ENCODE data around the gene TFF3.

The TFF3 gene

DNA sequence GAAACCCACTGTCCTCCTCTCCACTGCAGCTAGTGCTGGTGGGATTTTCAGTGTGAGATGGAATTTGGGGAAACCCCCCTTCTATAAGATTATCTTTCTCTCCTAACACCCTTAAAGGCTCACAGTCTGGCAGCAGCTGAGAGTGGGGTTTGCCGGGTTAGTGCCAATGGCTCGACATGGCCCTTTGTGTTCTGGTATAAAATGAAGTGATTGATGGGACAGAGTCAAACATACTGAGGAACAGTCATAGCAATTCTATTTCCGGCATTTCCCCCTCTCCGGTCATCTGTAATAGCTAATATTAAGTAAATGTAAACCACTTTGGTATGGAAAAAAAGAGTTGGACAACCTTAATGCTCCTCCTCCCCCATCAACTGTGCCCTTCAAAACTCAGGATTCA, 37.6 kb downstream of the TFF3 start:
- no peak overlapping the region for H3K9ac ChIP-seq (ENCODE audit: low read length in 2 of 2)
- peaks cover 7 to 9% of the 10 kb centered on the region in 2 donors for H3K36me3 ChIP-seq (ENCODE audit: control insufficient read depth in 2 of 2, insufficient read depth in 2 of 2, low read length in 2 of 2)
- H3K27me3 ChIP-seq (ENCODE audit: control insufficient read depth in 1 of 2, insufficient read depth in 2 of 2, low read length in 2 of 2) = no peaks in the 10 kb centered on the region
- no peaks in the 10 kb centered on the region for H3K4me1 ChIP-seq (ENCODE audit: control insufficient read depth, insufficient read depth, low read length)
- no peak overlapping the region for H3K4me3 ChIP-seq (ENCODE audit: low read length in 2 of 2)
- H3K27ac ChIP-seq (ENCODE audit: low read length) = no peak overlapping the region
- no peaks in the 10 kb centered on the region for H3K9me3 ChIP-seq (ENCODE audit: control insufficient read depth in 2 of 2, low read length in 2 of 2)

- Histone ChIP-seq H3K9me3 (ENCODE audit: control insufficient read depth in 2 of 2, low read length in 2 of 2) (no peaks in the 10 kb centered on the region), H3K9ac (ENCODE audit: low read length in 2 of 2) (no peak overlapping the region), H3K4me1 (ENCODE audit: control insufficient read depth, insufficient read depth, low read length) (no peaks in the 10 kb centered on the region), H3K36me3 (ENCODE audit: control insufficient read depth in 2 of 2, insufficient read depth in 2 of 2, low read length in 2 of 2) (peaks cover 3 to 7% of the 10 kb centered on the region in 2 donors), H3K27me3 (ENCODE audit: control insufficient read depth in 1 of 2, insufficient read depth in 2 of 2, low read length in 2 of 2) (no peaks in the 10 kb centered on the region), H3K4me3 (ENCODE audit: low read length in 2 of 2) (no peak overlapping the region), H3K27ac (ENCODE audit: low read length) (no peak overlapping the region)
These were observed 38.6 kb downstream of the TFF3 start for GRCh38 chr21:42276526-42277154.

- H3K4me3 ChIP-seq (ENCODE audit: low read length in 2 of 2) = no peak overlapping the region
- H3K27me3 ChIP-seq (ENCODE audit: control insufficient read depth in 1 of 2, insufficient read depth in 2 of 2, low read length in 2 of 2) = no peaks in the 10 kb centered on the region
- no peaks in the 10 kb centered on the region for H3K4me1 ChIP-seq (ENCODE audit: control insufficient read depth, insufficient read depth, low read length)
- no peak overlapping the region for H3K27ac ChIP-seq (ENCODE audit: low read length)
- H3K9ac ChIP-seq (ENCODE audit: low read length in 2 of 2) = no peak overlapping the region
- no peaks in the 10 kb centered on the region for H3K9me3 ChIP-seq (ENCODE audit: control insufficient read depth in 2 of 2, low read length in 2 of 2)
- H3K36me3 ChIP-seq (ENCODE audit: control insufficient read depth in 2 of 2, insufficient read depth in 2 of 2, low read length in 2 of 2) = peaks cover 3 to 8% of the 10 kb centered on the region in 2 donors
These were observed 39.1 kb downstream of the TFF3 start for GRCh38 chr21:42276076-42276475.

GRCh38 chr21:42272984-42273600, 42.1 kb downstream of the TFF3 start:
- no peaks in the 10 kb centered on the region for H3K27me3 ChIP-seq (ENCODE audit: control insufficient read depth in 1 of 2, insufficient read depth in 2 of 2, low read length in 2 of 2)
- H3K4me3 ChIP-seq (ENCODE audit: low read length in 2 of 2) = no peak overlapping the region
- no peak overlapping the region for H3K9ac ChIP-seq (ENCODE audit: low read length in 2 of 2)
- no peaks in the 10 kb centered on the region for H3K9me3 ChIP-seq (ENCODE audit: control insufficient read depth in 2 of 2, low read length in 2 of 2)
- peaks cover 3 to 7% of the 10 kb centered on the region in 2 donors for H3K36me3 ChIP-seq (ENCODE audit: control insufficient read depth in 2 of 2, insufficient read depth in 2 of 2, low read length in 2 of 2)
- no peaks in the 10 kb centered on the region for H3K4me1 ChIP-seq (ENCODE audit: control insufficient read depth, insufficient read depth, low read length)
- no peak overlapping the region for H3K27ac ChIP-seq (ENCODE audit: low read length)

- no peak overlapping the region for H3K9ac ChIP-seq (ENCODE audit: low read length in 2 of 2)
- no peaks in the 10 kb centered on the region for H3K4me1 ChIP-seq (ENCODE audit: control insufficient read depth, insufficient read depth, low read length)
- H3K9me3 ChIP-seq (ENCODE audit: control insufficient read depth in 2 of 2, low read length in 2 of 2) = no peaks in the 10 kb centered on the region
- no peak overlapping the region for H3K4me3 ChIP-seq (ENCODE audit: low read length in 2 of 2)
- no peak overlapping the region for H3K27ac ChIP-seq (ENCODE audit: low read length)
- peaks cover 3 to 7% of the 10 kb centered on the region in 2 donors for H3K36me3 ChIP-seq (ENCODE audit: control insufficient read depth in 2 of 2, insufficient read depth in 2 of 2, low read length in 2 of 2)
- no peaks in the 10 kb centered on the region for H3K27me3 ChIP-seq (ENCODE audit: control insufficient read depth in 1 of 2, insufficient read depth in 2 of 2, low read length in 2 of 2)
These were observed 42.9 kb downstream of the TFF3 start for GRCh38 chr21:42272109-42272962.

- Histone ChIP-seq H3K27me3 (ENCODE audit: control insufficient read depth in 1 of 2, insufficient read depth in 2 of 2, low read length in 2 of 2) (no peaks in the 10 kb centered on the region), H3K9me3 (ENCODE audit: control insufficient read depth in 2 of 2, low read length in 2 of 2) (no peaks in the 10 kb centered on the region), H3K4me1 (ENCODE audit: control insufficient read depth, insufficient read depth, low read length) (no peaks in the 10 kb centered on the region), H3K27ac (ENCODE audit: low read length) (no peak overlapping the region), H3K36me3 (ENCODE audit: control insufficient read depth in 2 of 2, insufficient read depth in 2 of 2, low read length in 2 of 2) (peaks cover 3 to 5% of the 10 kb centered on the region in 2 donors), H3K9ac (ENCODE audit: low read length in 2 of 2) (no peak overlapping the region), H3K4me3 (ENCODE audit: low read length in 2 of 2) (no peak overlapping the region)
These were observed 44.1 kb downstream of the TFF3 start for GRCh38 chr21:42271065-42271464.

- H3K4me3 ChIP-seq (ENCODE audit: low read length in 2 of 2) = no peak overlapping the region
- H3K27ac ChIP-seq (ENCODE audit: low read length) = no peak overlapping the region
These were observed 45.8 kb downstream of the TFF3 start for GRCh38 chr21:42269386-42269785.

DNA sequence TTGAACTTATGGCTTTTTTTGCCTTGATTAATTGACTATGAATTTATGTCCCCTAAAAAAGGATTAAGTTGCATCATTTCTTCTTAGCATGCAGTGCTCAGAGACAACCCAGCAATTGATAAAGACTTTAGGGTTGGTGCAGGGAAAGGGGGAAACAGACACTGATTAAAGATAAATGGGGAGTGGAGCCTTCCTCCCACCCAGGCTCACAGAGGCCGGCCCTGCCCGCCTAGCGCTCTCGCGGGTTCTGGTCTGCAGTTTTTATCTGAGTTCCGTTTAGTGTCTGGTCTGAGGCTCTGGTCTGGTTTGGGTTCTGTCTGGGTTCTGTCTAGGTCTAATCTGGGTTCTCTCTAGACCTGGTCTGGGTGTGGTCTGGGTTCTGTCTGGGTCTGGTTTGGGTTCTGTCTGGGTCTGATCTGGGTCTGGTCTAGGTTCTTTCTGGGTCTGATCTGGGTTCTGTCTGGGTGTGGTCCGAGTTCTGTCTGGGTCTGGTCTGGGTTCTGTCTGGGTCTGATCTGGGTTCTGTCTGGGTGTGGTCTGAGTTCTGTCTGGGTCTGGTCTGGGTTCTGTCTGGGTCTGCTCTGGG, 48.1 kb downstream of the TFF3 start:
- peaks cover 19% of the 10 kb centered on the region for H3K4me1 ChIP-seq (ENCODE audit: control insufficient read depth, insufficient read depth, low read length)
- H3K27me3 ChIP-seq (ENCODE audit: control insufficient read depth in 1 of 2, insufficient read depth in 2 of 2, low read length in 2 of 2) = no peaks in the 10 kb centered on the region
- no peak overlapping the region for H3K9ac ChIP-seq (ENCODE audit: low read length in 2 of 2)
- no peaks in the 10 kb centered on the region for H3K9me3 ChIP-seq (ENCODE audit: control insufficient read depth in 2 of 2, low read length in 2 of 2)
- no peak overlapping the region for H3K27ac ChIP-seq (ENCODE audit: low read length)
- peaks cover 0 to 2% of the 10 kb centered on the region in 2 donors for H3K36me3 ChIP-seq (ENCODE audit: control insufficient read depth in 2 of 2, insufficient read depth in 2 of 2, low read length in 2 of 2)
- no peak overlapping the region for H3K4me3 ChIP-seq (ENCODE audit: low read length in 2 of 2)

More at GRCh38 chr21:42269386-42269785, 45.8 kb downstream of the TFF3 start:
- Histone ChIP-seq H3K27me3 (ENCODE audit: control insufficient read depth in 1 of 2, insufficient read depth in 2 of 2, low read length in 2 of 2) (no peaks in the 10 kb centered on the region), H3K9ac (ENCODE audit: low read length in 2 of 2) (no peak overlapping the region), H3K4me1 (ENCODE audit: control insufficient read depth, insufficient read depth, low read length) (no peaks in the 10 kb centered on the region), H3K36me3 (ENCODE audit: control insufficient read depth in 2 of 2, insufficient read depth in 2 of 2, low read length in 2 of 2) (peaks cover 0 to 5% of the 10 kb centered on the region in 2 donors), H3K9me3 (ENCODE audit: control insufficient read depth in 2 of 2, low read length in 2 of 2) (no peaks in the 10 kb centered on the region)

GRCh38 chr21:42265231-42265812, 49.9 kb downstream of the TFF3 start:
- H3K9ac ChIP-seq (ENCODE audit: low read length in 2 of 2) = no peak overlapping the region
- H3K27ac ChIP-seq (ENCODE audit: low read length) = no peak overlapping the region
- H3K36me3 ChIP-seq (ENCODE audit: control insufficient read depth in 2 of 2, insufficient read depth in 2 of 2, low read length in 2 of 2) = no peaks in the 10 kb centered on the region
- no peaks in the 10 kb centered on the region for H3K9me3 ChIP-seq (ENCODE audit: control insufficient read depth in 2 of 2, low read length in 2 of 2)
- peaks cover 29% of the 10 kb centered on the region for H3K4me1 ChIP-seq (ENCODE audit: control insufficient read depth, insufficient read depth, low read length)
- H3K4me3 ChIP-seq (ENCODE audit: low read length in 2 of 2) = no peak overlapping the region
- H3K27me3 ChIP-seq (ENCODE audit: control insufficient read depth in 1 of 2, insufficient read depth in 2 of 2, low read length in 2 of 2) = no peaks in the 10 kb centered on the region
